HG03064 (cell line): ENCODE results near the gene KLF12.

Experiments
- ATAC-seq: cut with Tn5 transposase; IDR thresholded peaks from one replicate; pipeline ENCODE4 v1.9.1; 2021; ENCODE audit warnings: low read depth; ENCODE audit not compliant: unreplicated experiment

Gene KLF12

GRCh38 chr13:74104661-74105275, 29.4 kb downstream of the KLF12 start:
- no peak for ATAC-seq

GRCh38 chr13:74103970-74104555, 30.1 kb downstream of the KLF12 start:
- ATAC-seq: no peak

DNA sequence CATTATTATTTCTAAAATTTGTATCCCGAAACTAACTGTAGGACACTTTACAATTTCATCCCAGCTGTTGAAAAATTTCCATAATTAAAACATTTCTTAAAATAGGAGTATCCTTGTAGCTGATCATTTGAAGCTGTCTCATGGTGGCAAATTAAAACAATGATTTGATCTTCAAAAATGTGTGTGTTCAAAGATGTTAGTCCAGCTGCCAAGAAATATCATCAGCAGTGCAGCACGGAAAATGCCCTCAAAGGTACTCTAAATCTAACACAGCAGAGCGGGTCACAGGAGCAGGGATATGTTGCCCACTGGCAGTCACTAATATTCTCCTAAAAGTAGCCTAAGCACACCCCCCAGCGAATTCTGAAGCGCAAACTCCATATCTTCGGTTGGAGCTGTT, 31.0 kb downstream of the KLF12 start:
- no peak for ATAC-seq

DNA sequence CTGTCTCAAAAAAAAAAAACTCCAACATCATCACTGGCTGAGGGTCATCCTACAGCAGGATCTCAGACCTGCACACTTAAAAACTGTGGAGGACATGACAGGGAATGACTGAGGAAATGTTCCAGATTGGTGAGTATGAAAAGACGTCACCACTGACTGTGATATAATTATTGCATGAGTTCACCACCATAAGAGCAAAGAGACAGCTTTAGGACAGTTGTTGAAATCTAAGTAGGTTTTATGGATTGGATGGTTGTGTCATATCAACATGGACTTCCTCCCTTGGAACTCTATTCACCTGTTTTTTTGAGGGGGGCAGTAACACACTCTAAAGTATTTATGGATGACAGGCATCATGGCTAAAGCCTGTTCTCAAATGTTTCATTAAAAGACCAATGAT, 31.5 kb downstream of the KLF12 start:
- ATAC-seq: no peak

GRCh38 chr13:74101436-74101835, 32.8 kb downstream of the KLF12 start:
- no peak for ATAC-seq

GRCh38 chr13:74098077-74098476, 36.1 kb downstream of the KLF12 start:
- no peak for ATAC-seq

- no peak for ATAC-seq
Observed at GRCh38 chr13:74097116-74097515, 37.1 kb downstream of the KLF12 start.

- ATAC-seq: no peak
Observed at GRCh38 chr13:74093691-74094090, 40.5 kb downstream of the KLF12 start.

DNA sequence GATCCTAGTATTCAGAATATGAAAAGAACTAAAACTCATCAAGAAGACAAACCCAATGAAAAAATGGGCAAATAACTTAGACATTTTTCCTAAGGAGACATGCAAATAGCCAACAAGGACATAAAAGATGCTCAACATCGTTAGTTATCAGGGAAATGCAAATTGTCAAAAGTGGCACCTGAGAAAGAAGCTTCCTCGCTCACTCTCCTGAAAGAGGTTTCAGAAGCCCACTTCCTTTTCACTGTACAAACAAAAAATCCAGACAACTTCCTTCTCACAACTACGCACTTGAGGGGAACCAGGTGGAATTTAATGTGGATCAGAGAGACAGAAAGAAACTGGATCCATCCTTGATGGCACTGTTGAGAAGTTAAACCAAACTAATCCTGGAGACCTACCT, 41.5 kb downstream of the KLF12 start:
- ATAC-seq: no peak

GRCh38 chr13:74090869-74091605, 43.2 kb downstream of the KLF12 start:
- ATAC-seq: no peak

DNA sequence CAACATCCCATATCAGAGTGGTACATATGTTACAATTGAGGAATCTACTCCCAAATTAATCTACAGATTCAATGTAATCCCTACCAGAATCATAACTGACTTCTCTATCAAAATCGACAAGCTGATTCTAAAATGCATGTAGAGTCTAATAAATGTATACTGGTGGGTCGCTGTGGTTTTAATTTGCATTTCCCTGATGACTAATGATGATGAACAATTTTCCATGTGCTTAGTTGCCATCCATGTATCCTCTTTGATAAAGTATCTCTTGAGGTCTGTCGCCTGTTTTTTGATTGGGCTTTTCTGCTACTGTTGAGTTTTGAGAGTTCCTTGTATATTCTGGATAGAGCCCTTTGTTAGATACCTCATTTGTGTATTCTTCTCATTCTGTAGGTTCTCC, 43.8 kb downstream of the KLF12 start:
- ATAC-seq: no peak

- no peak for ATAC-seq
Observed at GRCh38 chr13:74087357-74087756, 46.8 kb downstream of the KLF12 start.
